Ovary (tissue), 3 donors: ENCODE measurements around the gene ZSWIM6.

Source experiments
- CTCF ChIP-seq, 3 donors: fragments of 450-650 bp in 2 of 3; fragments of 200-600 bp in 1 of 3; IDR thresholded peaks; one replicate each; pipeline versions ENCODE4 v1.5.1 to v1.8.0; 2016 to 2022; ENCODE audit warnings: antibody characterized with exemption in 3 of 3, mild to moderate bottlenecking in 1 of 3
- EP300 ChIP-seq: sonication (generic); formaldehyde crosslinking; IDR thresholded peaks from one replicate; pipeline ENCODE4 v1.6.1; 2017; ENCODE audit warnings: antibody characterized with exemption
- POLR2A ChIP-seq: fragments of 450-650 bp; IDR thresholded peaks from one replicate; pipeline ENCODE4 v1.6.1; 2017; ENCODE audit warnings: antibody characterized with exemption, mild to moderate bottlenecking, moderate library complexity
- donor health status: DM: no; HTN: no; CAD: no.

GRCh38 chr5:61397238-61397637, 65.2 kb downstream of the ZSWIM6 start:
- no peak for TF ChIP-seq POLR2A
- no peak for TF ChIP-seq CTCF (IDR thresholded peaks at IDR 0.05)
- no peak for TF ChIP-seq EP300
